ENCODE measurements around the gene PLEKHG3. TPM values are rescaled to one million over a fixed set of nuclear protein-coding genes. Genes with fewer than 3 reads are reported as not detected.

The PLEKHG3 gene
- total RNA-seq, 1 donor from 2014 or later, result 26.7 TPM

DNA sequence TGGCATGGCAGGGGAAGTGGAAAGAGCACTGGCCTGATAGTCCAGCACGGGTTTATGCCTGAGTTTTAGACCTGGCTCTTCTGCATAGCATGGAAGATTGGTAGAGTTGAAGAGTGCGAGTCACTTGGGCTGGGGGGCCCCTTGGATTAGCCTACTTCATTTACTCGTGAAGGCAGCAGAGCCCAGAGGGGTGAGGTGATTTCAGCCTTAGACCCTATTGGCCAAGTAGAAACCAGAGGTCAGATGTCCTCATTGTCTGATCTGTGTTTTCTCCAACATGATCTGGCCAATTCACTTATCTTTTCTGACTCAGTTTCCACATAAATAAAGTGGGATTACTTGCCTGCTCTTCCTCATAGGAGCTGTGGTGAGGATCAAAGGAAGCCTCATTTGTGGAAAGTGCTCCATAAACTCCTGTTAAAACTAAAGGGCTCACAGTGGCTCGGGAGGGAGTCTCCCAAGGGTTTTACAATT, 1.9 kb downstream of the PLEKHG3 start:
- intact Hi-C loops (cut with micrococcal nuclease), result loop anchor here (5.0 to 10.0 kb wide), 3 partner anchors 34 to 161 kb away; partner anchors contain the start of genes HSPA2 and PPP1R36

DNA sequence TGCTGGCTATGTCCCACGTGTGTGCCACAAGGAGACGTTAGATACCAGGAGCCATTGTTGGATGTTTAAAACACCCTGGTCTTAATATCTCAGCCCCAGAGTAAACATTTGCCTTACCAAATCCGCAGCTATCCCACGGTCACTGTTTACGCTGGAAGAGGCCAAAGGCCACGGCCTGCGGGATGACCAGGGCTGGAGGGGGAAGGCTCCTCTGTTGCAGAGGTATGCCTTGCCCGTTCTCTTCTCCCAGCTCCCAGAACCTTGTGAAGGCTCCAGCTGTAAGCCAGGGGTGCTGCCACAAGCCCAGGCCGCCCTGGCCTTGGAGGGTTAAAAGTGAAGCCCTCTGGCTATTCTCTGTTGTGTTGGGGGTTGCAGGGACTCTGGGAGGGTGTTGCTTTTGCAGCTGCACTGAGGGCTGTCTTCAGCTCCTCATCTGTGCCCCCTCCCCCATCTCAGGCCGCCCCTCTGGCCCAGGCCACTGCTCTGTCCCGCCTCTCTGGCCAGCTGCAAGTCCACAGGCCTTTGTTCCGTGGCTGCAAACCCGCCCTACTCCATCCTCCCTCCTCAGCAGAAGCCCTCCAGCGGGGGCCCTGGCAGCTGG, 2.5 kb downstream of the PLEKHG3 start:
- intact Hi-C loops (cut with micrococcal nuclease), result loop anchor here (5.0 to 10.0 kb wide), 3 partner anchors 34 to 162 kb away; partner anchors contain the start of genes HSPA2 and PPP1R36

- intact Hi-C loops (cut with micrococcal nuclease), result loop anchor here (2.0 to 10.0 kb wide), 4 partner anchors 15 to 163 kb away; partner anchors contain the start of genes HSPA2 and PPP1R36
These were observed 3.4 kb downstream of the PLEKHG3 start for GRCh38 chr14:64707661-64708060.

DNA sequence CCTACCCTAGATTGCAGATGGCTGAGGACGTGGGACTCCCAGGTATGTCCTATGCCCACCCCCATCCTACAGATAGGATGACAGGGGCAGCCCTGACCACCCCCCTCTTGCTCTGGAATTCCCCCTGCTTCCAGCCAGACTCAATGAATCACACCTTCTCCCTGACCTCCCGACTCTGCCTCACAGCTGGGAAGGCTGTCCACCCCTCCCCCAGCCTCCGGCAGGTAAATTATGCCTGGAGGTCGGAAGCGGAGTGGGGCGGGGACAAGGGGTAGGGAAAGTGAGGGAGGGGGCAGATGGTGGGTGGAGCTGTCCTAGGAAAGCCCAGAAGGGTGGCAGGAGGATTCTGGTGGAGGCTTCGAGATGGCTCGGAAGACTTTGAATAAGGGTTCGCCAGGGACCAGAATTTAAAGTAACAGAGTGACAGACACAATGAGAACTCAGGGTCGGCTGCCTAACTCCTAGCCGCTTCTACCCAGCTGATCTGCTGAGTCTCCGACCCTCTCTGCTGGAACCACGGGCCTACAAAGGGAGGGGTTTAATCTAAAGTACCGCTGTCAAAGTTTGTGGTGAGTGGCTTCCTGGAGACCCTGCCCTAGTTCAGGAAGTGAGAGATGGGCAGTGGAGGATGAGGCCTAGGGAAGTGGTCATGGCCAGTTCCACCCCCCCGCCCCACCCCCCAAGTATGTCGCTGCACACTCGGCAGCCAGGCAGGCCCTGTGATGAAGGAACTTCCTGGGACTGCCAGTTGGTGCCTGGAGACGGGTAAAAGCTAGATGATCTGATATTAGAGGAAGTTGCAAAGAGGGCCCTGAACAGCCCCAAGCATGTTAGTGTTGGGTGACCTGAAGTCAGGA, 4.2 kb downstream of the PLEKHG3 start:
- intact Hi-C loops (cut with micrococcal nuclease), result loop anchor here (2.0 to 10.0 kb wide), 4 partner anchors 14 to 164 kb away; partner anchors contain the start of genes HSPA2 and PPP1R36

GRCh38 chr14:64709126-64709525, 4.9 kb downstream of the PLEKHG3 start:
- intact Hi-C loops (cut with micrococcal nuclease), result loop anchor here (2.0 to 10.0 kb wide), 4 partner anchors 14 to 164 kb away; partner anchors contain the start of genes HSPA2 and PPP1R36

GRCh38 chr14:64711039-64711438, 6.8 kb downstream of the PLEKHG3 start:
- intact Hi-C loops (cut with micrococcal nuclease), result no loop called here

- intact Hi-C loops (cut with micrococcal nuclease), result no loop called here
These were observed 9.5 kb downstream of the PLEKHG3 start for GRCh38 chr14:64713677-64714076.

DNA sequence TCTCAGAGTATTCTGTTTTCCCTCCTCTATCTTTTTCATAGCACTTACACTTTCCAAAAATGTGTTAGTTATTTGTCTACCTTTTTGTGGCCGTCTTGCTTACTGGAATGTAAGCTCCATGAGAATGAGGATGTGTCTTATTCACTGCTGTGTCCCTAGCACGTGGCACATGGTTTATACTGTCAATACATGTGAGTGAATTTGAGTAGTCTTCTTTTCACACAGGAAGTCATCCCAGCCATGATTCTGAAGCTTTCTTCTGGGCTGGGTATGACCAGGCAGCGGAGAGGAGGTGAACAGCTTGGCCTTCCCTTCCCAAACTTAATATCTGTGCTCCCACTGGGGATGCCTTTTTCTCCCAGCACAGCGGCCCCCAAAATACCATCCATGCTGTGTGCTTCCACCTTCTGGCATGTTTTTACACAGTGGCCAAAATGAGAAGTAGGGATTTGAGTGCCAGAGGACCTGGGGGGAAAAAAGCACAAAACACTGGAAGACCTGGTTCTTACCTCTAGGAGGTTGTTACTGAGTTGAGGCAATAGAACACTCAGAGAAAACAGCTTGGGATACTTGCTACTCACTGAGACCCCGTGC, 10.3 kb downstream of the PLEKHG3 start:
- intact Hi-C loops (cut with micrococcal nuclease), result no loop called here

GRCh38 chr14:64715146-64715627, 11.0 kb downstream of the PLEKHG3 start:
- intact Hi-C loops (cut with micrococcal nuclease), result no loop called here

DNA sequence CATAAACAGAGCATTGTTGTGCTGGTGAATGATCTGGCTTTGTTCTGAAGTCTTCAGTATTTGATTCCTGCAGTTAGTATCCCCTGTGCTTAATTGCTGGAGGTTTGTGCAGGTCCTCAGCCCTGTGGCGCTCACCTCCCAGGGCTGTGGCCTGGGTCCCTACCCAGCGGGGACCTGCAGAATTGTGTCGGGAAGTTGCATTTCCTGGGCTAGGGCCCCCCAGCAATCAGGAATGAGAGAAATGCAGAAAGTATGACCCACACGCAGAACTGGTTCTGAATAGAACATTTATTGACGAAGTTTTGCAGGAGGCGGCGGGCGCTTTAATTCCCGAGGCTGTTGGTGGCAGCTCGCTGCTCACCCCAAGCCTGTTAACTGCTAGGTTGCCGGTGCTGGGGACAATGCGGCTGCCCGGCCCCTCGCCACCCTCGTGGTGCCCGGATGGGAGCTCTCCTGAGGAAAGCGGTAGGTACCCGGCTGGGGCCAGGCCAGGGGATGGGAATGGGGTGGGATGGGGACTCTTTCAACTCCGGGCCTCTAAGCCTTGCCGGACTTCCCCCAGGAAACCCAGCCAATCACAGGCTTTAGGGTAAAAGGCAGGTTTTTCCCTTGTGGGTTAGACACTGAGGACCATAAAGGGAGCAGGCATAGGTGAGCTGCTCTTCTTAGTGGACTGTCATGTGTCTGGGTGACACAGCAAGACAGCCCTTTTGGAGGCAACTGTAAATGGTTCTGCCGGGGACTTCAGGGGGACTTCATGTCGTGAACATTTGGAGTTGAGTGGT, 11.6 kb downstream of the PLEKHG3 start:
- intact Hi-C loops (cut with micrococcal nuclease), result no loop called here

DNA sequence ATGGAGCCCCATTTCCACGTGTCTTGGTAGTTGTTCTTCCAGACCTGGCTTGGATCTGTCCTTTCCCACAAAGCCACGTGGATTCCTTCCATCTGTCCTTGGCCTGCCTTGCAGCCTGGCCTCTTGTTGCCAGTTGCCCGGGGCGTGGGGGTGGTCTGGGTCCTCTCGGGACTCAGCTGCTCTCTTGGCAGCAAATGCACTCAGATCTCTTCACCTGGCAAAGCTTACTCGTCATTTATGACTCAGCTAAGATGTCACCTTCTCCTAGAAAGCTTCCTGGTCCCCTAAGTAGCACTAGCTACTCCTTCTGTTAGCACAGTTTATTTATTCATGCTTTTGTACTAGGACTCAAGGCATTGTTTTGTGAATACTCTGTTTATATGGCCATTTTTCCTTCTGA, 13.6 kb downstream of the PLEKHG3 start:
- intact Hi-C loops (cut with micrococcal nuclease), result no loop called here

DNA sequence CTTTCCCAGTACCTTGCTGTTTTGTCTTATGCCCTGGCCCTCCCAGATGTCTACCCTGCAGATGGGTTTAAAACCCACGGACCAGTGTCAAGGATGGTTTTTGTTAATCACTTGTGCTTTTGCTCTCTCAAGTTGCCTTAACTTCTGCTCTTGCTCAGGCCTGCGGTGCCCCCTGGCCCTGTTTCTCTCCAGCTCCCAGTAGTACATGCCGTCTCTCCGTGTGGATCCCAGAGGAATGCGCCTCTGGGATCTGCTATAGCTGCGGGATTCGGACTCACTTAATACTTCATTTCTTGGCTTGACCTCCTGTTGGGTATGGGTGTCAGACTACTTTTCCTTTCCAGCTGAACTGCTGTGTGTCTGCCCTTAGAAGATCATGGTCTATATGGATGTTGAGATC, 14.5 kb downstream of the PLEKHG3 start:
- intact Hi-C loops (cut with micrococcal nuclease), result no loop called here

GRCh38 chr14:64719601-64720000, 15.4 kb downstream of the PLEKHG3 start:
- intact Hi-C loops (cut with micrococcal nuclease), result no loop called here

DNA sequence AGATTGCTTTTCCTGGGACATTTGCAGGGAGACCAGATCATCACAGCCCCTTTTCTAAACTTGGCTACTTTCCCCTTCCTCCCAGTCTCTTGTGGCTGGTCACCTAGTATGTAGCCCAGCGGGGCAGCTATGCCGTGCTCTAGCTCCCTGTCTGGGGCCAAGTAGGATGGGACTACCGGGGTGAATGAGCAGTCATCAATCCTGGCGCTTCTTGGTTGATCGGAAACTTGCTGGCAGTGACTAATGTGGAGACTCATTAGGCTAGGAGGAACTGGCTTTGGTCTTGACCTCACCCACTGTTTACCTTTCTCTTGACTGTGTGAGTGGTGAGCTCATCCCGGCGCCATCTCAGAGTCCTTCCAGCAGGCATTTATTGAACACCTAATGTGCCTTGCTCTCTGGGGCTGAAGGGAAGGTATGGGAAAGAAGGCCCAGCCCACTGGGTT, 15.9 kb downstream of the PLEKHG3 start:
- intact Hi-C loops (cut with micrococcal nuclease), result no loop called here

DNA sequence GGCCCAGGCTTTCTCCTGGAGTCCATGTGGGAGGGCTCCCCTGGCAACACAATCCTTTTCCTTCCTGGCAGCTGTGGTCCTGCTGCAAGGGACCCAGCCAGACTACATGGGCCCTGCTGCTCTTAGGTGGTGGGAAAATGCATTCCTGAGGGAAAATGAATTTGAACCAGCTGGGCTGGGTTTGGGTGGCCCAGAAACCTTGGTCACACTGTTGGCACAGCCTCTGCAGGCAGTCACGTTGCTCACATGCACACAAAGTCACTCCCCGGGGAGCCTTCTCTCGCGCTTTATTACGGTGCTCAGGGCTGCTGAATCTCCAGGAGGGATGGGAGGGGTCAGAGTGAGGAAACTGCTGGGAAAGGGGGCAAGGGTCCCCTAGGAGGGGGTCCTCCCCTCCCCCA, 17.2 kb downstream of the PLEKHG3 start:
- intact Hi-C loops (cut with micrococcal nuclease), result no loop called here

GRCh38 chr14:64721899-64722298, 17.7 kb downstream of the PLEKHG3 start:
- intact Hi-C loops (cut with micrococcal nuclease), result loop anchor here (2.0 kb wide), 1 partner anchor 13 kb away; no protein-coding TSS in a partner anchor

DNA sequence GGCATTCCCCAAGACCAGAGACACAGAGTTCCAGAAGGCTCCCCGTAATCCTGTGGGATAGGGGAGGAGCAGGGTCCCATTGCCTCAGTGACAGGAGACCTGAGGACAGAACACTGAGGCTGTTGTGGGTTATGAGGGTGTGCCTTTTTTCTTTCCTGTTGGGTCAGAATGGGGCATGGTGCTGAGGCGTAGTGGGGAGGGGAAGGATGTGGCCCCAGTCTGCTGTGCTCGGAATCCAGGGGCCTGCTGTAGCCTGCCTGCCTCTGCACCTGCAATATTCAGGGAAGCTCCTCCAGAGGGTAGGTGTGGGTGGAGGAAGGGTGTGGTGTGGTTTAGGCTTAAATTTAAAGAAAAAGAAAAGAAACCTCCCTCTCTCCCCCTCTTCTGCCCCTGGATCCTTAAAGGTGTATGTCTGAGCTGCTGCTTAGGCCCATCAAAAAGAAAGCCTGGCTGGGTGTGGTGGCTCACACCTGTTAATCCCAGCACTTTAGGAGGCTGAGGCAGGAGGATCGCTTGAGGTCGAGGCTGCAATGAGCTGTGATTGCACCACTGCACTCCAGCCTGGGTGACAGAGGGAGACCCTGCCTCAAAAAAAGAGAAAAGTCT, 18.7 kb downstream of the PLEKHG3 start:
- intact Hi-C loops (cut with micrococcal nuclease), result loop anchor here (2.0 kb wide), 1 partner anchor 14 kb away; no protein-coding TSS in a partner anchor

GRCh38 chr14:64723691-64724577, 19.7 kb downstream of the PLEKHG3 start:
- intact Hi-C loops (cut with micrococcal nuclease), result loop anchor here (2.0 kb wide), 1 partner anchor 15 kb away; no protein-coding TSS in a partner anchor

DNA sequence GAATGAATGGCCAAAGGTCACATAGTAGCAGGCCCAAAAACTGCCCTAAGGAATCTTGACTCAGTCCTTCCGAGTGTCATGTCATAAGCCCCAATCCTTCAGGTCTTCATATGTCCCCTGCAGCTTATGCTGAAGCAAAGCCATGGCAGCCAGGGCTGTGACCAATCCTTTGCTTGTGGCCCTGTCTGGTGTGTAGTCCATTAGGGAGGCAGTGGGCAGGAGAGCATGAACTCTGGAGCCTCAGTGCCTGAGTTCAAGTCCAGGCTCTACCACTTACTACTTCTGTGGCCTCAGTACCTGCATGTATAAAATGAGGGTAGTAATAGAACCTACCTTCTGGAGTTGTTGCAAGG, 20.3 kb downstream of the PLEKHG3 start:
- intact Hi-C loops (cut with micrococcal nuclease), result no loop called here
